Body of pancreas (tissue), 4 donors: ENCODE data around the gene GNB1. TPM values are rescaled to one million over a fixed set of nuclear protein-coding genes. Genes with fewer than 3 reads are reported as not detected.
"Not testable (repeated sequence)": the region's sequence is repeated elsewhere in the genome, so short reads cannot be mapped to it uniquely, and the experiment has no call there.

Source experiments
- ATAC-seq: fragments of 150-250 bp; one replicate; pipeline ENCODE4 v1.9.1; 2016
- DNase-seq, 4 donors: peaks; one replicate each; pipeline ENCODE4 v3.0.0-alpha.2; 2019
- H3K27ac ChIP-seq, 4 donors: fragments of 200-600 bp; sonication (generic); 1 replicate in 3 of 4; 2 replicates in 1 of 4; pipeline versions ENCODE4 v1.5.1 to v1.6.1; 2016 to 2019; ENCODE audit warnings: mild to moderate bottlenecking in 1 of 4, mixed read lengths in 1 of 4, moderate library complexity in 1 of 4
- H3K27me3 ChIP-seq, 2 donors: fragments of 200-600 bp; sonication (generic); one replicate each; pipeline ENCODE4 v1.6.0; 2016; ENCODE audit warnings: mild to moderate bottlenecking in 1 of 2
- H3K36me3 ChIP-seq, 2 donors: fragments of 200-600 bp; sonication (generic); replicated peaks in 1 of 2; 2 replicates each; pipeline ENCODE4 v1.5.1; 2016; ENCODE audit warnings: low read depth in 2 of 2; ENCODE audit not compliant: insufficient read depth in 1 of 2
- H3K4me1 ChIP-seq: fragments of 200-600 bp; sonication (generic); one replicate; pipeline ENCODE4 v1.6.0; 2016
- H3K4me3 ChIP-seq, 2 donors: fragments of 200-600 bp; sonication (generic); 1 replicate in 1 of 2; 2 replicates in 1 of 2; pipeline ENCODE4 v1.5.1; 2016 to 2019
- H3K9me3 ChIP-seq, 3 donors: fragments of 200-600 bp; sonication (generic); 1 replicate in 2 of 3; 2 replicates in 1 of 3; pipeline ENCODE4 v1.5.1; 2016
- CTCF ChIP-seq, 7 experiments: fragments of 450-650 bp in 4 of 7; fragments of 200-600 bp in 3 of 7; sonication (generic) in 3 of 7; IDR thresholded peaks; one replicate each; pipeline ENCODE4 v1.5.1; 2016 to 2019; ENCODE audit warnings: antibody characterized with exemption in 7 of 7
- POLR2A ChIP-seq, 3 donors: fragments of 450-650 bp; IDR thresholded peaks; one replicate each; pipeline ENCODE4 v1.6.1; 2016; ENCODE audit warnings: antibody characterized with exemption in 3 of 3, mild to moderate bottlenecking in 2 of 3
- WGBS, 2 donors: methylation state at CpG; one replicate each; pipeline ENCODE4 v1.1.5; 2017; 5-methylcytosine and 5-hydroxymethylcytosine counted together
- intact Hi-C: fragments of 100-400 bp; cut with DNase I; formaldehyde crosslinking; loops from one replicate; pipeline ENCODE4 v1.15.1; 2023
- total RNA-seq, 2 donors: library from RNA; depleted of rRNA; stranded (reverse); fragments of >200 nt; gene quantifications; one replicate each; pipeline ENCODE4 v1.1.0, GENCODE V29; 2016

The GNB1 gene
- total RNA-seq, 2 donors from 2014 or later: 71.3 to 79.1 TPM

GRCh38 chr1:1746566-1746909 lies 144.3 kb downstream of the GNB1 start:
- H3K9me3 ChIP-seq, H3K36me3 ChIP-seq, H3K4me1 ChIP-seq, H3K4me3 ChIP-seq, H3K27me3 ChIP-seq, DNase-seq, intact Hi-C loops: not testable (repeated sequence)
- WGBS, 2 donors: no CpG with 5 or more reads among the region's 35 CpGs
- peak in 1 of 7 experiments; percentile 3 for TF ChIP-seq CTCF (IDR thresholded peaks at IDR 0.05)
- TF ChIP-seq POLR2A (IDR thresholded peaks at IDR 0.05): peak in 1 of 3 donors; percentile 12
- ATAC-seq: peak; percentile 92
- H3K27ac ChIP-seq: peak overlapping the region; percentile 61 to 93 (median 81)

- Histone ChIP-seq H3K4me3 (peak overlapping the region in 1 of 2 donors; percentile 2), H3K27ac (peak overlapping the region; percentile 61 to 93 (median 81))
- H3K27me3 ChIP-seq, H3K9me3 ChIP-seq, intact Hi-C loops, H3K4me1 ChIP-seq, H3K36me3 ChIP-seq: not testable (repeated sequence)
- WGBS, 2 donors: 0% methylated on average over 24 of the region's 101 CpGs; no CpG with 5 or more reads in 1 of the 2 donors
- DNase-seq (peak; percentile 46 to 91 (median 84)), ATAC-seq (peak; percentile 87)
- TF ChIP-seq POLR2A (IDR thresholded peaks at IDR 0.05): peak in 1 of 3 donors; percentile 18
- peak in 4 of 7 experiments; percentile 40 to 64 (median 53) for TF ChIP-seq CTCF (IDR thresholded peaks at IDR 0.05)
Observed at GRCh38 chr1:1745651-1746565, 145.0 kb downstream of the GNB1 start.

- H3K9me3 ChIP-seq, H3K27me3 ChIP-seq, H3K27ac ChIP-seq, H3K4me3 ChIP-seq, DNase-seq, H3K36me3 ChIP-seq, intact Hi-C loops, H3K4me1 ChIP-seq, ATAC-seq: not testable (repeated sequence)
- 83 to 91% methylated on average over 8 to 11 of the region's 11 CpGs for WGBS, 2 donors
Observed at GRCh38 chr1:1742529-1742928, 148.4 kb downstream of the GNB1 start.

GRCh38 chr1:1741013-1741412 lies 149.9 kb downstream of the GNB1 start:
- intact Hi-C loops, H3K4me3 ChIP-seq, H3K27me3 ChIP-seq, DNase-seq, H3K9me3 ChIP-seq, H3K27ac ChIP-seq, H3K4me1 ChIP-seq, ATAC-seq, H3K36me3 ChIP-seq: not testable (repeated sequence)
- 80 to 89% methylated on average over 12 of the region's 12 CpGs for WGBS, 2 donors

GRCh38 chr1:1738799-1739337 lies 152.0 kb downstream of the GNB1 start:
- DNase-seq, H3K9me3 ChIP-seq, H3K4me3 ChIP-seq, H3K4me1 ChIP-seq, H3K36me3 ChIP-seq, intact Hi-C loops, H3K27ac ChIP-seq, H3K27me3 ChIP-seq, ATAC-seq: not testable (repeated sequence)
- WGBS, 2 donors: 100% methylated on average over 3 of the region's 22 CpGs; no CpG with 5 or more reads in 1 of the 2 donors

- H3K36me3 ChIP-seq, H3K9me3 ChIP-seq, ATAC-seq, H3K27ac ChIP-seq, H3K4me3 ChIP-seq, H3K27me3 ChIP-seq, H3K4me1 ChIP-seq, intact Hi-C loops: not testable (repeated sequence)
- 90 to 93% methylated on average over 4 to 21 of the region's 44 CpGs for WGBS, 2 donors
- DNase-seq: peak in 1 of 4 donors; percentile 9
Observed at GRCh38 chr1:1737675-1738590, 153.0 kb downstream of the GNB1 start.

Other genes starting within 250 kb of the GNB1 start
- gene CDK11B, start 232.1 kb downstream of the GNB1 start, total RNA-seq: 10 to 100 TPM; 14.5 to 45.5 TPM
- gene SLC35E2B, start 198.3 kb downstream of the GNB1 start, total RNA-seq: 10 to 100 TPM; 30.6 to 56.7 TPM
- gene CDK11A, start 166.7 kb downstream of the GNB1 start, total RNA-seq: 10 to 100 TPM; 35.8 to 38.9 TPM
- 10 to 100 TPM; 51.7 to 56.3 TPM for gene NADK, start 112.6 kb downstream of the GNB1 start, total RNA-seq
- 1 to 10 TPM; 1.0 to 4.3 TPM for gene CALML6, start 24.2 kb upstream of the GNB1 start, total RNA-seq
- gene TMEM52, start 28.2 kb upstream of the GNB1 start, total RNA-seq: 100 to 1,000 TPM in 1 of 2 donors, 10 to 100 TPM in 1; 65.6 to 107 TPM
- under 1 TPM in 1 of 2 donors, not detected in 1; under 0.01 TPM for gene CFAP74, start 112.7 kb upstream of the GNB1 start, total RNA-seq
- gene GABRD, start 128.3 kb upstream of the GNB1 start, total RNA-seq: not detected
- gene PRKCZ, start 159.3 kb upstream of the GNB1 start, total RNA-seq: 10 to 100 TPM in 1 of 2 donors, 1 to 10 TPM in 1; 9.6 to 10.9 TPM